GM23248 (cell line): Measurements from ENCODE around the gene LMNB1.
"Not testable (repeated sequence)": the region's sequence is repeated elsewhere in the genome, so short reads cannot be mapped to it uniquely, and the experiment has no call there.

Source experiments
- EZH2 ChIP-seq: fragments of 200-600 bp; sonication (generic); IDR thresholded peaks from 2 replicates; pipeline ENCODE4 v1.6.1; 2018; ENCODE audit warnings: antibody characterized with exemption, mild to moderate bottlenecking; ENCODE audit not compliant: insufficient read depth, poor library complexity, severe bottlenecking
- EZH2phosphoT487 ChIP-seq: fragments of 200-600 bp; sonication (generic); IDR thresholded peaks from 2 replicates; pipeline ENCODE4 v1.6.1; 2018; ENCODE audit warnings: antibody characterized with exemption, moderate library complexity, mild to moderate bottlenecking, low read depth; ENCODE audit not compliant: insufficient read depth

DNA sequence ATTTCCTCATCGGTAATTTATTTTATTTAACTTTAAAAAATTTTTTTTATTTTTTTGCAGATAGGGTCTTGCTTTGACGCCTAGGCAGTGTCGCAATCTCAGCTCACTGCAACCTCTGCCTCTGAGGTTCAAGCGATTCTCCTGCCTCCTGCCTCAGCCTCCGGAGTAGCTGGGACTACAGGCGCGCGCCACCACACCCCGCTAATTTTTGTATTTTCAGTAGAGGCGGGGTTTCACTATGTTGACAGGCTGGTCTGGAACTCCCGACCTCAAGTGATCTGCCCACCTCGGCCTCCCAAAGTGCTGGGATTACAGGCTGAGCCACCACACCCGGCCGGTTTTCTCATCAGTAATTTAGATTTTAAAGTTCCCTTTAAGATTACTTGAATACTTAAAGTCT lies 2.3 kb upstream of the LMNB1 start:
- not testable (repeated sequence) for TF ChIP-seq EZH2phosphoT487, EZH2
